Measurements from ENCODE around the gene GSTM4. TPM values are rescaled to one million over a fixed set of nuclear protein-coding genes. Genes with fewer than 3 reads are reported as not detected.

The GSTM4 gene
- total and polyA plus RNA-seq, 9 of the 15 experiments (the other 6 are each of a cell fraction or from before 2014, with no cell fraction given): 18.8 to 53.4 (median 38.8) TPM

GRCh38 chr1:109640285-109640865 lies 15.5 kb upstream of the GSTM4 start (continued):
- TF ChIP-seq, protein P1, sequence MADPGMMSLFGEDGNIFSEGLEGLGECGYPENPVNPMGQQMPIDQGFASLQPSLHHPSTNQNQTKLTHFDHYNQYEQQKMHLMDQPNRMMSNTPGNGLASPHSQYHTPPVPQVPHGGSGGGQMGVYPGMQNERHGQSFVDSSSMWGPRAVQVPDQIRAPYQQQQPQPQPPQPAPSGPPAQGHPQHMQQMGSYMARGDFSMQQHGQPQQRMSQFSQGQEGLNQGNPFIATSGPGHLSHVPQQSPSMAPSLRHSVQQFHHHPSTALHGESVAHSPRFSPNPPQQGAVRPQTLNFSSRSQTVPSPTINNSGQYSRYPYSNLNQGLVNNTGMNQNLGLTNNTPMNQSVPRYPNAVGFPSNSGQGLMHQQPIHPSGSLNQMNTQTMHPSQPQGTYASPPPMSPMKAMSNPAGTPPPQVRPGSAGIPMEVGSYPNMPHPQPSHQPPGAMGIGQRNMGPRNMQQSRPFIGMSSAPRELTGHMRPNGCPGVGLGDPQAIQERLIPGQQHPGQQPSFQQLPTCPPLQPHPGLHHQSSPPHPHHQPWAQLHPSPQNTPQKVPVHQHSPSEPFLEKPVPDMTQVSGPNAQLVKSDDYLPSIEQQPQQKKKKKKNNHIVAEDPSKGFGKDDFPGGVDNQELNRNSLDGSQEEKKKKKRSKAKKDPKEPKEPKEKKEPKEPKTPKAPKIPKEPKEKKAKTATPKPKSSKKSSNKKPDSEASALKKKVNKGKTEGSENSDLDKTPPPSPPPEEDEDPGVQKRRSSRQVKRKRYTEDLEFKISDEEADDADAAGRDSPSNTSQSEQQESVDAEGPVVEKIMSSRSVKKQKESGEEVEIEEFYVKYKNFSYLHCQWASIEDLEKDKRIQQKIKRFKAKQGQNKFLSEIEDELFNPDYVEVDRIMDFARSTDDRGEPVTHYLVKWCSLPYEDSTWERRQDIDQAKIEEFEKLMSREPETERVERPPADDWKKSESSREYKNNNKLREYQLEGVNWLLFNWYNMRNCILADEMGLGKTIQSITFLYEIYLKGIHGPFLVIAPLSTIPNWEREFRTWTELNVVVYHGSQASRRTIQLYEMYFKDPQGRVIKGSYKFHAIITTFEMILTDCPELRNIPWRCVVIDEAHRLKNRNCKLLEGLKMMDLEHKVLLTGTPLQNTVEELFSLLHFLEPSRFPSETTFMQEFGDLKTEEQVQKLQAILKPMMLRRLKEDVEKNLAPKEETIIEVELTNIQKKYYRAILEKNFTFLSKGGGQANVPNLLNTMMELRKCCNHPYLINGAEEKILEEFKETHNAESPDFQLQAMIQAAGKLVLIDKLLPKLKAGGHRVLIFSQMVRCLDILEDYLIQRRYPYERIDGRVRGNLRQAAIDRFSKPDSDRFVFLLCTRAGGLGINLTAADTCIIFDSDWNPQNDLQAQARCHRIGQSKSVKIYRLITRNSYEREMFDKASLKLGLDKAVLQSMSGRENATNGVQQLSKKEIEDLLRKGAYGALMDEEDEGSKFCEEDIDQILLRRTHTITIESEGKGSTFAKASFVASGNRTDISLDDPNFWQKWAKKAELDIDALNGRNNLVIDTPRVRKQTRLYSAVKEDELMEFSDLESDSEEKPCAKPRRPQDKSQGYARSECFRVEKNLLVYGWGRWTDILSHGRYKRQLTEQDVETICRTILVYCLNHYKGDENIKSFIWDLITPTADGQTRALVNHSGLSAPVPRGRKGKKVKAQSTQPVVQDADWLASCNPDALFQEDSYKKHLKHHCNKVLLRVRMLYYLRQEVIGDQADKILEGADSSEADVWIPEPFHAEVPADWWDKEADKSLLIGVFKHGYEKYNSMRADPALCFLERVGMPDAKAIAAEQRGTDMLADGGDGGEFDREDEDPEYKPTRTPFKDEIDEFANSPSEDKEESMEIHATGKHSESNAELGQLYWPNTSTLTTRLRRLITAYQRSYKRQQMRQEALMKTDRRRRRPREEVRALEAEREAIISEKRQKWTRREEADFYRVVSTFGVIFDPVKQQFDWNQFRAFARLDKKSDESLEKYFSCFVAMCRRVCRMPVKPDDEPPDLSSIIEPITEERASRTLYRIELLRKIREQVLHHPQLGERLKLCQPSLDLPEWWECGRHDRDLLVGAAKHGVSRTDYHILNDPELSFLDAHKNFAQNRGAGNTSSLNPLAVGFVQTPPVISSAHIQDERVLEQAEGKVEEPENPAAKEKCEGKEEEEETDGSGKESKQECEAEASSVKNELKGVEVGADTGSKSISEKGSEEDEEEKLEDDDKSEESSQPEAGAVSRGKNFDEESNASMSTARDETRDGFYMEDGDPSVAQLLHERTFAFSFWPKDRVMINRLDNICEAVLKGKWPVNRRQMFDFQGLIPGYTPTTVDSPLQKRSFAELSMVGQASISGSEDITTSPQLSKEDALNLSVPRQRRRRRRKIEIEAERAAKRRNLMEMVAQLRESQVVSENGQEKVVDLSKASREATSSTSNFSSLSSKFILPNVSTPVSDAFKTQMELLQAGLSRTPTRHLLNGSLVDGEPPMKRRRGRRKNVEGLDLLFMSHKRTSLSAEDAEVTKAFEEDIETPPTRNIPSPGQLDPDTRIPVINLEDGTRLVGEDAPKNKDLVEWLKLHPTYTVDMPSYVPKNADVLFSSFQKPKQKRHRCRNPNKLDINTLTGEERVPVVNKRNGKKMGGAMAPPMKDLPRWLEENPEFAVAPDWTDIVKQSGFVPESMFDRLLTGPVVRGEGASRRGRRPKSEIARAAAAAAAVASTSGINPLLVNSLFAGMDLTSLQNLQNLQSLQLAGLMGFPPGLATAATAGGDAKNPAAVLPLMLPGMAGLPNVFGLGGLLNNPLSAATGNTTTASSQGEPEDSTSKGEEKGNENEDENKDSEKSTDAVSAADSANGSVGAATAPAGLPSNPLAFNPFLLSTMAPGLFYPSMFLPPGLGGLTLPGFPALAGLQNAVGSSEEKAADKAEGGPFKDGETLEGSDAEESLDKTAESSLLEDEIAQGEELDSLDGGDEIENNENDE (IDR thresholded peaks at IDR 0.05; ENCODE audit: low read depth, low read length): no peak
- no peak for TF ChIP-seq ILF3 (IDR thresholded peaks at IDR 0.05; ENCODE audit: borderline replicate concordance)
- no peak for TF ChIP-seq ZZZ3 (IDR thresholded peaks at IDR 0.05)
- TF ChIP-seq MAZ (CRISPR knock-in tag; conservative IDR thresholded peaks at IDR 0.05 in 1 of 2, IDR thresholded peaks at IDR 0.05 in 1 of 2): peak in 1 of 2 experiments; percentile 58; a peak in 1 of 4 replicates
- no peak for TF ChIP-seq ZNF124 (CRISPR knock-in tag; IDR thresholded peaks at IDR 0.05)
- TF ChIP-seq EGR1 (conservative IDR thresholded peaks at IDR 0.05): no peak; the same call in 1 of the 2 replicates
- TF ChIP-seq POLR3A (IDR thresholded peaks at IDR 0.05; ENCODE audit: borderline replicate concordance, extremely low read depth, insufficient read depth, insufficient read length): no peak
- TF ChIP-seq ZNF140 (CRISPR knock-in tag; IDR thresholded peaks at IDR 0.05): no peak
- TF ChIP-seq NFYB (IDR thresholded peaks at IDR 0.05; ENCODE audit: extremely low read depth, insufficient read length): no peak
- TF ChIP-seq CBX1 (IDR thresholded peaks at IDR 0.05; ENCODE audit: low read depth): no peak
- TF ChIP-seq SMARCA5 (IDR thresholded peaks at IDR 0.05): peak; percentile 54; the same call in 1 of the 2 replicates
- no peak for TF ChIP-seq CCNT2 (IDR thresholded peaks at IDR 0.05; ENCODE audit: borderline replicate concordance, extremely low read depth, insufficient read length, low read depth, low read length)
- TF ChIP-seq CBX2 (IDR thresholded peaks at IDR 0.05; ENCODE audit: insufficient read depth, low read length, poor library complexity, severe bottlenecking): no peak
- TF ChIP-seq POLR2B (IDR thresholded peaks at IDR 0.05; ENCODE audit: low read depth, partially characterized antibody): no peak
- peak; percentile 59 to 78 for TF ChIP-seq RAD21 (CRISPR knock-in tag; conservative IDR thresholded peaks at IDR 0.05 in 1 of 2, IDR thresholded peaks at IDR 0.05 in 1 of 2)

All from K562 (cell line).